IPS DF 6.9 (cell line): ENCODE data around the gene SLC22A23.

Experiments
- DNase-seq: peaks from one replicate; pipeline ENCODE4 v3.0.0-alpha.2; 2013; ENCODE audit warnings: low read depth, low spot score
- H3K27ac ChIP-seq: one replicate; pipeline ENCODE4 v1.5.1; 2013; ENCODE audit warnings: low read length, control low read depth
- H3K27me3 ChIP-seq: 2 replicates; pipeline ENCODE4 v1.6.1; 2013; ENCODE audit warnings: mild to moderate bottlenecking, low read length; ENCODE audit not compliant: control insufficient read depth, insufficient read depth
- H3K36me3 ChIP-seq: 2 replicates; pipeline ENCODE4 v1.6.1; 2013; ENCODE audit warnings: low read length; ENCODE audit not compliant: control insufficient read depth, insufficient read depth
- H3K4me1 ChIP-seq: 2 replicates; pipeline ENCODE4 v1.6.1; 2013; ENCODE audit warnings: low read length; ENCODE audit not compliant: control insufficient read depth, insufficient read depth
- H3K4me3 ChIP-seq: 2 replicates; pipeline ENCODE4 v1.5.1; 2013; ENCODE audit warnings: mild to moderate bottlenecking, low read length
- H3K9me3 ChIP-seq: 2 replicates; pipeline ENCODE4 v1.6.1; 2013; ENCODE audit warnings: low read length, inconsistent platforms; ENCODE audit not compliant: control insufficient read depth, insufficient read depth
- WGBS: extraction: QIAGEN DNeasy Blood & Tissue Kit; methylation state at CpG from one replicate; pipeline ENCODE4 v1.1.7; 2013; ENCODE audit warnings: mixed read lengths, missing lambda C conversion rate; ENCODE audit not compliant: insufficient read length, insufficient coverage; 5-methylcytosine and 5-hydroxymethylcytosine counted together

SLC22A23 gene

GRCh38 chr6:3284436-3284876 is 172.4 kb downstream of the SLC22A23 start:
- no peaks in the 10 kb centered on the region for H3K9me3 ChIP-seq
- H3K27ac ChIP-seq, result no peak overlapping the region
- WGBS, result no CpG with 5 or more reads among the region's 17 CpGs
- H3K36me3 ChIP-seq, result peaks cover 15% of the 10 kb centered on the region
- no peaks in the 10 kb centered on the region for H3K27me3 ChIP-seq
- no peak for DNase-seq
- no peak overlapping the region for H3K4me3 ChIP-seq
- H3K4me1 ChIP-seq, result peaks cover 7% of the 10 kb centered on the region

GRCh38 chr6:3283641-3284435 is 173.0 kb downstream of the SLC22A23 start:
- Histone ChIP-seq H3K4me1 (peaks cover 7% of the 10 kb centered on the region), H3K4me3 (no peak overlapping the region), H3K27me3 (no peaks in the 10 kb centered on the region), H3K9me3 (no peaks in the 10 kb centered on the region), H3K36me3 (peaks cover 10% of the 10 kb centered on the region), H3K27ac (no peak overlapping the region)
- WGBS, result no CpG with 5 or more reads among the region's 23 CpGs
- DNase-seq, result no peak

DNA sequence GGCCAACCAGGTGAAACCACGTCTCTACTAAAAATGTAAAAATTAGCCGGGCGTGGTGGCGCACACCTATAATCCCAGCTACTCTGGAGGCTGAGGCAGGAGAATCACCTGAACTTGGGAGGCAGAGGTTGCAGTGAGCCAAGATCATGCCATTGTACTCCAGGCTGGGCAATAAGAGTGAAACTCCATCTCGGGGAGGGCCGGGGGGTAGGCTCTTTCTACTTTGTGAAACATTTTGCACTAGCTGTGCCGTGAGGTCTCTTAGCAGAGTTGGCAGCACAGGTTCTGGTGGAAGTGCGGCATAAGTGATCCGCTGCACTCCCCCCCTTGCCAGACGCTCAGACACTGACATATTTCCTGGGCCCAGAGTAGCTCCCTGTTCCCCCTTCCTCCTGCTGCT is 173.6 kb downstream of the SLC22A23 start:
- Histone ChIP-seq H3K36me3 (peaks cover 10% of the 10 kb centered on the region), H3K9me3 (no peaks in the 10 kb centered on the region), H3K27ac (no peak overlapping the region), H3K4me3 (no peak overlapping the region), H3K27me3 (no peaks in the 10 kb centered on the region), H3K4me1 (peaks cover 7% of the 10 kb centered on the region)
- WGBS, result no CpG with 5 or more reads among the region's 10 CpGs
- no peak for DNase-seq

DNA sequence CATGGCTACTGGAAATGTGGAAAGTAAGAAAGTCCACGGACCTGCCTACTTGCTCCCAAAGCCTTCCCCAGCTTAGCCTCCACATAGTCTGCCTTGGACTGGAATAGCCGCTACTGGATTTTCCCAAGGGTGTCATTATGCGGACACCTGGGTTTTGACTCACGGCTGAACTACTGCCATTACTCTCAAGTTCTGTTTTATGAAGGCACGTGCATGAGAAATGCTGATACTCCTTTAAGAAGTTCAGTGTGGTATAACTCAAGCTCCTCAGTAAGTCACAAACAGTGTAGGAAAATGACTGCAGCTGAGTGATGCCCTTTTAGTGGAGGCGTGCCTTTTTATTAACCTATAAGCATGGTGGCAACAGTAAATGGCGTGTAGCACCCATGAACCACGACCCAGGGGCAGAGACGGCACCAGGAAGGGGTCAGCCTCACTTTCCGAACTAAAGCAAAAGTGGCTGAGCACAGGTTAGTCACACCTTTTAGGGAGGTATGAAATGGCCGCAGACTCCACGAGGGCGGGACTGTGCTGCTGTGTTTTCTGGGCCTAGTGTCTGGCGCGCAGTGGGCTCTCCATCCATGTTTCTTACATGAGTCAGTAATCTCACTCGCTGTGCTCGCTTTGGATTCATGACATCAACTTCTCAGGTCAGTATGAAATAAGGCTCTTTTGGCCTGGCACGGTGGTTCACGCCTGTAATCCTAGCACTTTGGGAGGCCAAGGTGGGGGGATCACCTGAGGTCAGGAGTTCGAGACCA is 174.2 kb downstream of the SLC22A23 start:
- Histone ChIP-seq H3K4me3 (no peak overlapping the region), H3K27me3 (no peaks in the 10 kb centered on the region), H3K9me3 (no peaks in the 10 kb centered on the region), H3K27ac (no peak overlapping the region), H3K4me1 (peaks cover 7% of the 10 kb centered on the region), H3K36me3 (peaks cover 10% of the 10 kb centered on the region)
- DNase-seq, result no peak
- no CpG with 5 or more reads among the region's 20 CpGs for WGBS

DNA sequence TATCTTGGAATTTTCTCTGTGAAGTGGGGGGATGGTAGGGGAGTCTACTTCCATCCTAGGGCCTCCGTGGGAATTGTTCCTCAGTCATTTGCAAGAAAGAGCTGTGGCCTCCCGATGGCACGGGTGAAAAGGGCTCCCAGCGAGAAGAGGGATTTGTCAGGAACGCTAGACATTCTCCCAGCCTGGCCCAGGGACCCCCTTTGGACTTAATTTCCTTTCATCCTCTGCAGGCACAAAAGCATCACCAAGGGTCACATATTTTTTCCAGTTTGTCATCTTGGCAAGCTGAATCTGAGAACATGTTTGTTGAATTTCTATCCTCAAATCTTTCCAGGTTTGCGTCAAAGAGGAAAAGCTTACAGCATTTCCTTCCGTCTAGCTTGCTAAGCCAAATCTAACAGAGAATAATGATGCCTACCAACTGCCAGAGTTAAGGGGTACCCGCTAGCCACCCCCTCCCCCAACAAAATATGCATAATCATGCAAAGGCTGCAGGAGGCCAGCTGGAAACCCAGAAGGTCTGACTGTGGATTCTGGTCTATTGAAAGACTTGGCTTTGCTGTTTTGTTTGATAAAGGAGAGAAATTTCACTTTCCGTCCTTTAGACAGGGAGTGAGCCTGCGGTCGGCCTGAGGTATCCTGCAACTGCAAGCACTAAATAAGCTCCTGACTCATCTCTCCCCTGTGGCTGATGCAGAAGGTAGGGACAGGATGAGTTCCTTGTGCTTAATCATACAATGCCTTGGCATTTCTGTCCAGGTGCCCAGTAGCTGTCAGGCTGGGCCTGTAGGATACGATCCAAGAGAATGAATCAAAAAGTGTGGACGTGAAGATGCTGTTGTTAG is 175.0 kb downstream of the SLC22A23 start:
- Histone ChIP-seq H3K27ac (no peak overlapping the region), H3K4me1 (peaks cover 7% of the 10 kb centered on the region), H3K9me3 (no peaks in the 10 kb centered on the region), H3K4me3 (no peak overlapping the region), H3K27me3 (no peaks in the 10 kb centered on the region), H3K36me3 (peaks cover 6% of the 10 kb centered on the region)
- no CpG with 5 or more reads among the region's 13 CpGs for WGBS
- DNase-seq, result no peak

DNA sequence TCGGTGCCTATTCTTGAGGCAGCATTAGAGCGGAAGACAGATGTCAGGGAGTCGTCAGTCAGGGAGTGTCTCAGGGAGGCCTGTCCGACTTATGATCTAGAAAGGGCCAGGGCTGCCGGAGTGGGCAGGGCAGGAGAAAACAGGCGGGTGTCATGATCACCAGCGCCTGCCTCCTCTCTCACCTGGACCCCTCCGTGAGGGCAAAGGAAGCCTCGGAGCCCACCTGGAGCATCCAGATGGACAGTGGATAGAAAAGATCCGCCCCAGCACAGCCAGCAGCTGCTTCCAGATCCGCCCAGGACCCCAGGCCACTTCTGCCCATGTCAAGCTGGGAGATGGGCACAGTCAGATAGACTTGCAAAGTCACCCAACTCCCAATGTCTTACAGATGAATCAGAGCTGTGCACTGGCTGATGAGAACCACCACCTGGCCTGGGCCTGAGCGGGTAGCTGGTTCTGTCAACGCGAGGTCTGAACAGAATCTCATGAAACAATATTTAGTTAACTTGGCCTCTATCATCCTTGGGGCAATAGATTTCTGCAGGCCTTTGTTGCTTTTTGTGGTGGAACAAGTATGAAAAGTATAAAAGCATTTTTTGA is 175.9 kb downstream of the SLC22A23 start:
- no peak overlapping the region for H3K4me3 ChIP-seq
- no peak for DNase-seq
- no CpG with 5 or more reads among the region's 14 CpGs for WGBS
- peaks cover 3% of the 10 kb centered on the region; the same call in 1 of the 2 replicates for H3K36me3 ChIP-seq
- no peaks in the 10 kb centered on the region for H3K27me3 ChIP-seq
- no peak overlapping the region for H3K27ac ChIP-seq
- peaks cover 7% of the 10 kb centered on the region for H3K4me1 ChIP-seq
- H3K9me3 ChIP-seq, result no peaks in the 10 kb centered on the region

GRCh38 chr6:3280091-3280490 is 176.8 kb downstream of the SLC22A23 start:
- Histone ChIP-seq H3K9me3 (no peaks in the 10 kb centered on the region), H3K27ac (no peak overlapping the region), H3K4me3 (no peak overlapping the region), H3K4me1 (peaks cover 7% of the 10 kb centered on the region), H3K27me3 (no peaks in the 10 kb centered on the region), H3K36me3 (peaks cover 3% of the 10 kb centered on the region; the same call in 1 of the 2 replicates)
- no CpG with 5 or more reads among the region's 14 CpGs for WGBS
- no peak for DNase-seq

GRCh38 chr6:3278691-3279090 is 178.2 kb downstream of the SLC22A23 start:
- no CpG with 5 or more reads among the region's 4 CpGs for WGBS
- H3K9me3 ChIP-seq, result no peaks in the 10 kb centered on the region
- H3K4me3 ChIP-seq, result no peak overlapping the region
- no peak for DNase-seq
- no peak overlapping the region for H3K27ac ChIP-seq
- H3K4me1 ChIP-seq, result peaks cover 7% of the 10 kb centered on the region
- no peaks in the 10 kb centered on the region for H3K36me3 ChIP-seq
- H3K27me3 ChIP-seq, result no peaks in the 10 kb centered on the region

DNA sequence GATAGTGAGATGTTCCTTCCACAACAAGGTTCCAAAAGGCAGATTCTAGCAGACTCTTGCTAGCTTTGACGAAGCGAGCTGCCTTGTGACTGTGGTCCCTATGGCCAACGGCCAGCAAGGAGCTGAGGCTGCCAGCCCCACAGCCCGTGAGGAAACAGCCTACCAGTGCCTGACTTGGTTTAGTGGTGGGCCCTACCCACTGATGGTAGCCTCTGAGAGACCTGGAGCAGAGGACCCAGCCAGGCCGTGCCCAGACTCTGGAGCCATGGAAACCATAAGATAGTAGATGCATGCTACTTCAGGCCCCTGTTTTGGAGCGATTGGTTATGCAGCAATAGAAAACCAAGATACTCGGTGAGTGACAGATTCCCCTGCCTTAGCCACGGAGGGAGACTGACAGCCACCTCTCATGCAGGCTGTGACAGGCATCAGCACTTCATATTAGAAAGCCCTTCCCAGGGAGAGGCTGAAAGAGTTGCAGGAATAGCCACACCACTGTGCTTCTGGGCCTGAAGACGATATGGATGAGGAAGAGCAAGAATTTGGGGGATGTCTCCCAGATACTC is 178.9 kb downstream of the SLC22A23 start:
- Histone ChIP-seq H3K4me3 (no peak overlapping the region), H3K4me1 (peaks cover 7% of the 10 kb centered on the region), H3K36me3 (peaks cover 4% of the 10 kb centered on the region; the same call in 1 of the 2 replicates), H3K27ac (no peak overlapping the region), H3K9me3 (no peaks in the 10 kb centered on the region), H3K27me3 (no peaks in the 10 kb centered on the region)
- WGBS, result no CpG with 5 or more reads among the region's 9 CpGs
- DNase-seq, result no peak
